A673 (cell line): ENCODE measurements around the gene LTA. TPM values are rescaled to one million over a fixed set of nuclear protein-coding genes. Genes with fewer than 3 reads are reported as not detected.

Source experiments
- BruUV-seq: library from RNA; stranded (reverse); fragments of 400-500 nt; replicated peaks from 2 replicates; lab custom pipeline; 2021; lab: Mats Ljungman, UMichigan
- CTCF ChIA-PET: fragments of 300-600 bp; sonication (Branson Sonifier 250); formaldehyde crosslinking; loops from one replicate; lab custom pipeline; 2022; ENCODE audit warnings: antibody characterized with exemption; lab: Charles Lee
- POLR2A ChIA-PET: fragments of 300-600 bp; sonication (Branson Sonifier 250); formaldehyde crosslinking; loops from one replicate; lab custom pipeline; 2022; ENCODE audit warnings: antibody characterized with exemption; ENCODE audit not compliant: low non-redundant PET; lab: Charles Lee
- DNase-seq: peaks from one replicate; pipeline ENCODE4 v3.0.0-alpha.2; 2015; ENCODE audit warnings: low spot score
- H3K27ac ChIP-seq: fragments of 200-600 bp; sonication (generic); 2 replicates; pipeline ENCODE4 v1.5.1; 2016; ENCODE audit warnings: mixed run types, low read depth, mild to moderate bottlenecking, mixed read lengths, antibody characterized with exemption, low read length; ENCODE audit not compliant: poor library complexity, severe bottlenecking
- H3K27me3 ChIP-seq: fragments of 200-600 bp; sonication (generic); replicated peaks from 2 replicates; pipeline ENCODE4 v1.6.1; 2017; ENCODE audit warnings: mixed run types, low read depth, mild to moderate bottlenecking, mixed read lengths, antibody characterized with exemption, low read length; ENCODE audit not compliant: insufficient read depth, poor library complexity
- H3K36me3 ChIP-seq: fragments of 200-600 bp; sonication (generic); 2 replicates; pipeline ENCODE4 v1.6.1; 2016; ENCODE audit warnings: mixed run types, mild to moderate bottlenecking, mixed read lengths, antibody characterized with exemption, low read length; ENCODE audit not compliant: insufficient read depth, poor library complexity, severe bottlenecking
- H3K4me1 ChIP-seq: fragments of 200-600 bp; sonication (generic); 2 replicates; pipeline ENCODE4 v1.6.1; 2017; ENCODE audit warnings: mixed run types, mild to moderate bottlenecking, mixed read lengths, antibody characterized with exemption, low read length; ENCODE audit not compliant: insufficient read depth, poor library complexity, severe bottlenecking
- H3K4me3 ChIP-seq: fragments of 200-600 bp; sonication (generic); 2 replicates; pipeline ENCODE4 v1.5.1; 2016; ENCODE audit warnings: low read depth, mixed run types, mild to moderate bottlenecking, mixed read lengths, low read length; ENCODE audit not compliant: poor library complexity, severe bottlenecking
- H3K9me3 ChIP-seq: fragments of 200-600 bp; sonication (generic); 2 replicates; pipeline ENCODE4 v1.6.1; 2016; ENCODE audit warnings: mixed run types, low read depth, mild to moderate bottlenecking, mixed read lengths, antibody characterized with exemption, low read length; ENCODE audit not compliant: poor library complexity, severe bottlenecking
- CTCF ChIP-seq: fragments of 300-800, 200-600 bp; sonication (generic); conservative IDR thresholded peaks from 2 replicates; pipeline ENCODE4 v1.5.1; 2017; ENCODE audit warnings: low read depth, mild to moderate bottlenecking, antibody characterized with exemption, low read length, moderate library complexity, mixed read lengths
- EZH2 ChIP-seq: fragments of 200-600 bp; sonication (generic); IDR thresholded peaks from 2 replicates; pipeline ENCODE4 v1.6.1; 2017; ENCODE audit warnings: borderline replicate concordance, low read depth, mild to moderate bottlenecking, mixed read lengths, antibody characterized with exemption, low read length; ENCODE audit not compliant: poor library complexity, severe bottlenecking
- intact Hi-C: fragments of 100-400 bp; cut with micrococcal nuclease; formaldehyde crosslinking; loops from one replicate; pipeline ENCODE4 v1.10.0; 2022; ENCODE audit not compliant: unreplicated experiment
- total RNA-seq: library from RNA; stranded (reverse); gene quantifications from 2 replicates; pipeline ENCODE4 v1.2.3, GENCODE V29; 2021

LTA gene
- total RNA-seq, 1 experiment from 2014 or later = not detected

GRCh38 chr6:31586008-31586407 lies 13.9 kb downstream of the LTA start, which contains the start of gene LST1:
Gene LST1, plus strand, starts transcription at chr6:31586277. Its CDS starts 1,023 bp downstream, at chr6:31587300.
- Histone ChIP-seq H3K4me3 (no peak within 1 kb of the TSS), H3K27me3 (no peaks in the 10 kb centered on the region), H3K4me1 (peaks cover 4% of the 10 kb centered on the region), H3K9me3 (no peaks in the 10 kb centered on the region), H3K36me3 (no peaks in the 10 kb centered on the region), H3K27ac (no peak within 1 kb of the TSS)
- DNase-seq = no peak
- CTCF ChIA-PET = interaction anchor here (1.2 kb wide), 1 partner anchor 12 kb away, joined by 6 read pairs; no protein-coding TSS in a partner anchor
- POLR2A ChIA-PET = no interaction called here
- TF ChIP-seq CTCF (no peak), EZH2 (no peak)
- intact Hi-C loops = no loop called here
- BruUV-seq = no TSS peak

- no peaks in the 10 kb centered on the region for H3K27me3 ChIP-seq
- no peak overlapping the region for H3K4me3 ChIP-seq
- no peak overlapping the region for H3K27ac ChIP-seq
- H3K9me3 ChIP-seq = no peaks in the 10 kb centered on the region
- POLR2A ChIA-PET = no interaction called here
- no TSS peak for BruUV-seq
- intact Hi-C loops = no loop called here
- no peaks in the 10 kb centered on the region for H3K36me3 ChIP-seq
- TF ChIP-seq CTCF = no peak
- TF ChIP-seq EZH2 = no peak
- DNase-seq = no peak
- CTCF ChIA-PET = interaction anchor here (1.2 kb wide), 1 partner anchor 12 kb away, joined by 6 read pairs; no protein-coding TSS in a partner anchor
- H3K4me1 ChIP-seq = peaks cover 4% of the 10 kb centered on the region
Observed at GRCh38 chr6:31586599-31587281, 14.7 kb downstream of the LTA start.

GRCh38 chr6:31587791-31588777 lies 16.0 kb downstream of the LTA start:
- Histone ChIP-seq H3K36me3 (no peaks in the 10 kb centered on the region), H3K4me3 (no peak overlapping the region), H3K4me1 (peaks cover 4% of the 10 kb centered on the region), H3K27me3 (no peaks in the 10 kb centered on the region), H3K9me3 (no peaks in the 10 kb centered on the region), H3K27ac (no peak overlapping the region)
- BruUV-seq = no TSS peak
- intact Hi-C loops = no loop called here
- TF ChIP-seq CTCF (no peak), EZH2 (no peak)
- POLR2A ChIA-PET = no interaction called here
- DNase-seq = no peak
- CTCF ChIA-PET = no interaction called here
